T-helper 2 cell treated with Interferon-gamma antibody and Interleukin-4, amounts not matched to agents 100 ng/mL and 5 ng/mL, for 36 hours (primary cell): ENCODE results near the gene IKBKG. TPM values are rescaled to one million over a fixed set of nuclear protein-coding genes. Genes with fewer than 3 reads are reported as not detected.
"Not testable (repeated sequence)": the region's sequence is repeated elsewhere in the genome, so short reads cannot be mapped to it uniquely, and the experiment has no call there.

ENCODE experiments used
- intact Hi-C: fragments of 100-400 bp; cut with micrococcal nuclease; formaldehyde crosslinking; loops from one replicate; pipeline ENCODE4 v1.15.1; 2023
- total RNA-seq: library from RNA; stranded (reverse); gene quantifications from 2 replicates; pipeline ENCODE4 v1.2.3, GENCODE V29; 2022

The IKBKG gene
- total RNA-seq, result 41.9 and 45.1 TPM in 2 replicates

- intact Hi-C loops, result loop anchor here (1.0 kb wide), 4 partner anchors 31 to 619 kb away; partner anchors contain the start of genes FAM3A, LAGE3 and SLC10A3
These were observed at the start of gene IKBKG for GRCh38 chrX:154547245-154548027. Gene IKBKG (plus strand): TSS chrX:154547620. CDS start chrX:154552003, 4,383 bp downstream.

- intact Hi-C loops, result not testable (repeated sequence)
These were observed 46.0 kb upstream of the IKBKG start for GRCh38 chrX:154501423-154501822.

- intact Hi-C loops, result no loop called here
These were observed 45.3 kb upstream of the IKBKG start for GRCh38 chrX:154502098-154502497.

- intact Hi-C loops, result no loop called here
These were observed 44.4 kb upstream of the IKBKG start for GRCh38 chrX:154502989-154503388.

GRCh38 chrX:154505734-154506133 lies 41.7 kb upstream of the IKBKG start:
- intact Hi-C loops, result no loop called here

GRCh38 chrX:154506483-154507332 lies 40.7 kb upstream of the IKBKG start:
- intact Hi-C loops, result no loop called here

GRCh38 chrX:154507673-154508383 lies 39.6 kb upstream of the IKBKG start:
- intact Hi-C loops, result no loop called here

GRCh38 chrX:154508384-154508745 lies 39.1 kb upstream of the IKBKG start:
- intact Hi-C loops, result no loop called here

- intact Hi-C loops, result no loop called here
These were observed 38.0 kb upstream of the IKBKG start for GRCh38 chrX:154509455-154509854.

- intact Hi-C loops, result no loop called here
These were observed 35.7 kb upstream of the IKBKG start for GRCh38 chrX:154511761-154512160.

GRCh38 chrX:154512879-154513553 lies 34.4 kb upstream of the IKBKG start:
- intact Hi-C loops, result no loop called here

GRCh38 chrX:154513716-154514115 lies 33.7 kb upstream of the IKBKG start:
- intact Hi-C loops, result no loop called here

- intact Hi-C loops, result loop anchor here (5.0 kb wide), 1 partner anchor 118 kb away; the partner anchor contains the start of gene RPL10
These were observed 32.1 kb upstream of the IKBKG start for GRCh38 chrX:154515090-154515965.

- intact Hi-C loops, result loop anchor here (1.0 to 5.0 kb wide), 4 partner anchors 26 to 119 kb away; partner anchors contain the start of genes IKBKG, RPL10 and SLC10A3
These were observed 31.3 kb upstream of the IKBKG start, which contains the start of gene FAM3A for GRCh38 chrX:154515966-154516655. Gene FAM3A (minus strand): TSS chrX:154516232. CDS start chrX:154515772, 460 bp downstream.

GRCh38 chrX:154516656-154517100 lies 30.7 kb upstream of the IKBKG start:
- intact Hi-C loops, result loop anchor here (1.0 to 5.0 kb wide), 4 partner anchors 26 to 119 kb away; partner anchors contain the start of genes IKBKG, RPL10 and SLC10A3

GRCh38 chrX:154517101-154517781 lies 30.2 kb upstream of the IKBKG start:
- intact Hi-C loops, result loop anchor here (2.0 to 5.0 kb wide), 2 partner anchors 104 to 120 kb away; partner anchors contain the start of gene RPL10

- intact Hi-C loops, result loop anchor here (5.0 kb wide), 1 partner anchor 122 kb away; the partner anchor contains the start of gene RPL10
These were observed 28.0 kb upstream of the IKBKG start for GRCh38 chrX:154519389-154519788.
